Left ventricle myocardium inferior (tissue), 1 donor: ENCODE measurements around the gene LRRC71. TPM values are rescaled to one million over a fixed set of nuclear protein-coding genes. Genes with fewer than 3 reads are reported as not detected.

Experiments
- DNase-seq: peaks from one replicate; pipeline ENCODE4 v3.0.0-alpha.2; 2020
- H3K27ac ChIP-seq: fragments of 200-600 bp; replicated peaks from 2 replicates; pipeline ENCODE4 v1.8.0; 2021
- H3K27me3 ChIP-seq: fragments of 200-600 bp; 2 replicates; pipeline ENCODE4 v1.8.0; 2021; ENCODE audit warnings: low read depth
- H3K36me3 ChIP-seq: fragments of 200-600 bp; 2 replicates; pipeline ENCODE4 v1.8.0; 2021
- H3K4me1 ChIP-seq: fragments of 200-600 bp; 2 replicates; pipeline ENCODE4 v1.8.0; 2021
- H3K4me3 ChIP-seq: fragments of 200-600 bp; 2 replicates; pipeline ENCODE4 v1.8.0; 2021; ENCODE audit warnings: mild to moderate bottlenecking, moderate library complexity
- H3K9me3 ChIP-seq: fragments of 200-600 bp; replicated peaks from 2 replicates; pipeline ENCODE4 v1.8.0; 2021
- CTCF ChIP-seq: fragments of 200-600 bp; IDR thresholded peaks from 2 replicates; pipeline ENCODE4 v1.8.0; 2021; ENCODE audit warnings: antibody characterized with exemption, mild to moderate bottlenecking, borderline replicate concordance
- intact Hi-C: fragments of 100-400 bp; cut with micrococcal nuclease; formaldehyde crosslinking; loops from one replicate; pipeline ENCODE4 v1.11.0; 2022
- total RNA-seq: library from RNA; stranded (reverse); fragmentation: NEBNext Ultra II Directional; extraction: Animal tissue kit (Norgen Biotek cat#: 25700); gene quantifications from one replicate; pipeline ENCODE4 v1.2.1, GENCODE V29; 2021
- donor health status: DM: no; HTN: yes; CAD: no; lungs with severe emphysema.

Gene LRRC71
- total RNA-seq, 1 donor from 2014 or later = 0.27 TPM

- intact Hi-C loops = no loop called here
- Histone ChIP-seq H3K4me3 (no peak overlapping the region), H3K36me3 (no peaks in the 10 kb centered on the region), H3K27me3 (peaks cover 72% of the 10 kb centered on the region), H3K9me3 (no peaks in the 10 kb centered on the region), H3K4me1 (no peaks in the 10 kb centered on the region), H3K27ac (no peak overlapping the region)
- no peak for TF ChIP-seq CTCF
- no peak for DNase-seq
Observed at GRCh38 chr1:156876281-156876680, 44.2 kb upstream of the LRRC71 start.

GRCh38 chr1:156877433-156878170 is 42.8 kb upstream of the LRRC71 start:
- Histone ChIP-seq H3K27ac (no peak overlapping the region), H3K4me1 (no peaks in the 10 kb centered on the region), H3K27me3 (peaks cover 86% of the 10 kb centered on the region), H3K4me3 (no peak overlapping the region), H3K36me3 (no peaks in the 10 kb centered on the region), H3K9me3 (no peaks in the 10 kb centered on the region)
- intact Hi-C loops = no loop called here
- DNase-seq = no peak
- TF ChIP-seq CTCF = no peak

- Histone ChIP-seq H3K27ac (no peak overlapping the region), H3K4me1 (no peaks in the 10 kb centered on the region), H3K27me3 (peaks cover 90% of the 10 kb centered on the region), H3K36me3 (no peaks in the 10 kb centered on the region), H3K9me3 (no peaks in the 10 kb centered on the region), H3K4me3 (no peak overlapping the region)
- intact Hi-C loops = no loop called here
- no peak for DNase-seq
- TF ChIP-seq CTCF = no peak
Observed at GRCh38 chr1:156879876-156880275, 40.6 kb upstream of the LRRC71 start.

GRCh38 chr1:156880473-156880872 is 40.0 kb upstream of the LRRC71 start:
- intact Hi-C loops = no loop called here

GRCh38 chr1:156881101-156881500 is 39.3 kb upstream of the LRRC71 start:
- intact Hi-C loops = no loop called here
- Histone ChIP-seq H3K36me3 (no peaks in the 10 kb centered on the region), H3K27ac (no peak overlapping the region), H3K4me3 (no peak overlapping the region), H3K4me1 (no peaks in the 10 kb centered on the region), H3K27me3 (peaks cover 86% of the 10 kb centered on the region), H3K9me3 (no peaks in the 10 kb centered on the region)
- TF ChIP-seq CTCF = no peak
- no peak for DNase-seq

More at GRCh38 chr1:156880473-156880872, 40.0 kb upstream of the LRRC71 start:
- no peak for DNase-seq
- no peak for TF ChIP-seq CTCF
- Histone ChIP-seq H3K36me3 (no peaks in the 10 kb centered on the region), H3K4me1 (no peaks in the 10 kb centered on the region), H3K4me3 (no peak overlapping the region), H3K27me3 (peaks cover 89% of the 10 kb centered on the region), H3K9me3 (no peaks in the 10 kb centered on the region), H3K27ac (no peak overlapping the region)
